ENCODE data around the gene SH3RF1. TPM values are rescaled to one million over a fixed set of nuclear protein-coding genes. Genes with fewer than 3 reads are reported as not detected.

The SH3RF1 gene
- total RNA-seq, 1 experiment from 2014 or later, result 59.5 TPM

DNA sequence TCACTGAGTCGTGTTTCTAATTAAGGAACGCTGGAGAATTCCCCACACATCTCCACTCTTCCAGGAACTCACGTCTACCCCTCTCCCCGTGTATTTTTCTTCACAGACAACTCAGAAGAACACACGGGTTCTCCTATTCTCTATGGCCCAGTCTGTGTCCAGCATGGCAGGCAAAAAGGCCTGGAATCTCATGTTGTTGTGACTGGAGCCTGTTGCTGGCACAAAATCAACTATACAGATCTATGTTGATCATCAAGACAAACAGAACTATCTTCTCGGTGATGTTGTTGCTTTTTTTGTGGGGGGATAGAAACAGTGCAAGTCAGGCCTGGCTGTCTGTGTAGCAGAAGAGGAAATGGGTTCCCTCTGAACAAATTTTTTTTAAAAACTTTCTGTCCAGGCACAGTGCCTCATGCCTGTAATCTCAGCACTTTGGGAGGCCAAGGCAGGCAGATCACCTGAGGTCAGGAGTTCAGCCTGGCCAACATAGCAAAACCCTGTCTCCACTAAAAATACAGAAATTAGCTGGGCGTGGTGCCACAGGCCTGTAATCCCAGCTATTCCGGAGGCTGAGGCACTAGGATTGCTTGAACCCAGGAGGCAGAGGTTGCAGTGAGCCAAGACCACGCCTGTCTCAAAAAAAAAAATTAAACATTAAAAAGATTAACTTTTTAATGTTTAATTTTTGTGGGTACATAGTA, 210.2 kb downstream of the SH3RF1 start:
- no peak overlapping the region for H2AFZ ChIP-seq (ENCODE audit: low read depth, low read length, poor library complexity, severe bottlenecking)
- no peak overlapping the region for H3K9ac ChIP-seq (ENCODE audit: low read length)
- POLR2A ChIA-PET, result no interaction called here

DNA sequence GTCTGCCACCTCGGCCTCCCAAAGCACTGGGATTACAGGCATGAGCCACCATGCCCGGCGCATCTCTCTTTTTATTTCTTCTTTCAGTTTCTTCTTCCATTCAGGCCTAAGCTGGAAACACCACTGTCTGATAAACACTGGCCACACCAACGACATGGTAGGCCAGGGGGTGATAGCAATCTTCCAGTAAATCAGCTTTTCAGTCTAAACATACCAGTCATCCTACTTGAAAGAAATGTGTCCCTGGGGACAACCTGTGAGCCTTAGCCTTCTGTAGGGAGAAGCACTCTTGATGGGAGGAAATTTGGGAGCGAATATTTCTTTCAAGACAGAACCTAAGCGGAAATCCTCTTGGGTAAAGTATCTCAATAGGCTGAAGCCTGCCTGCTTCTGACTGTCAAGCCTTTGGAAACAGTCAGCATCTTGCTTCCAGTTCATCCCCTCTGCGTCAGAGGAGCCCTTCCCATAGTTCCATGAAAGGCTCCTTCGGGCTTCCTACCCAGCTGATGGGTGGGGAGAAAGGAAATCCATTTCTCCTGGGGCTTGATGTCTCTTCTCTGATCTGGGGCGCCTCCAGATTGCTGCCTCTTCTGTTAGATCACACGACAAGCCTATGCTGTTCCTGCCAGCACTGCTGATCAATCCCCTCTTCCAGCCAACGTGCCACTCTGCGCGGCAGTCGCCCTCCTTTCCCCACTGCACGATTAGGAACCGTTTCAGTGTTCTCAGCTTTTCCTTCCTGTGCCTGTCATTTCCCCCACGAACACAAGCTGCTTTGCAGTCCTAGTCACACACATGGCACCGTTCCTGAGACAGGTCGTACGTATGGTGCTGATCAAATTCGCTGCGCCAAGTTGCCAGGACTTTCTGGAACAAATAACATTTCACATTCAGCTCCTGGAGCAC, 211.2 kb downstream of the SH3RF1 start:
- Histone ChIP-seq H4K20me1 (ENCODE audit: insufficient read depth) (no peaks in the 10 kb centered on the region), H3K4me1 (ENCODE audit: control insufficient read depth in 1 of 2, insufficient read depth in 2 of 2, low read length in 2 of 2) (peaks cover 0 to 4% of the 10 kb centered on the region in 2 experiments; a peak in 1 of 4 replicates), H3K27ac (ENCODE audit: low read depth, low read length) (no peak overlapping the region), H2AFZ (ENCODE audit: low read depth, low read length, poor library complexity, severe bottlenecking) (no peak overlapping the region), H3K9ac (ENCODE audit: low read length) (no peak overlapping the region), H3K36me3 (ENCODE audit: control insufficient read depth in 1 of 2, insufficient read depth in 2 of 2, low read length in 2 of 2) (no peaks in the 10 kb centered on the region), H3K4me3 (replicated peaks in 1 of 2; ENCODE audit: low read depth in 1 of 2, low read length in 2 of 2) (no peak overlapping the region), H3K9me3 (ENCODE audit: control insufficient read depth in 1 of 2, insufficient read depth in 1 of 2, low read depth in 1 of 2, low read length in 2 of 2) (no peaks in the 10 kb centered on the region), H3K27me3 (ENCODE audit: insufficient read depth, low read length) (no peaks in the 10 kb centered on the region), H3K4me2 (ENCODE audit: low read length) (no peak overlapping the region), H3K9me2 (ENCODE audit: insufficient read depth) (no peaks in the 10 kb centered on the region), H3K79me2 (ENCODE audit: insufficient read depth, low read length) (no peaks in the 10 kb centered on the region)
- no TSS peak for BruUV-seq (replicated peaks)
- DNase-seq (ENCODE audit: low read depth, low spot score) (no peak), ATAC-seq (no peak)
- ChIA-PET POLR2A (no interaction called here), RAD21 (ENCODE audit: low non-redundant PET in 1 of 2, low total read pairs in 2 of 2, uncharacterized antibody in 2 of 2, unreplicated experiment in 2 of 2) (no interaction called here), CTCF (no interaction called here)
- intact Hi-C loops (cut with micrococcal nuclease), result no loop called here
- TF ChIP-seq, protein P1, sequence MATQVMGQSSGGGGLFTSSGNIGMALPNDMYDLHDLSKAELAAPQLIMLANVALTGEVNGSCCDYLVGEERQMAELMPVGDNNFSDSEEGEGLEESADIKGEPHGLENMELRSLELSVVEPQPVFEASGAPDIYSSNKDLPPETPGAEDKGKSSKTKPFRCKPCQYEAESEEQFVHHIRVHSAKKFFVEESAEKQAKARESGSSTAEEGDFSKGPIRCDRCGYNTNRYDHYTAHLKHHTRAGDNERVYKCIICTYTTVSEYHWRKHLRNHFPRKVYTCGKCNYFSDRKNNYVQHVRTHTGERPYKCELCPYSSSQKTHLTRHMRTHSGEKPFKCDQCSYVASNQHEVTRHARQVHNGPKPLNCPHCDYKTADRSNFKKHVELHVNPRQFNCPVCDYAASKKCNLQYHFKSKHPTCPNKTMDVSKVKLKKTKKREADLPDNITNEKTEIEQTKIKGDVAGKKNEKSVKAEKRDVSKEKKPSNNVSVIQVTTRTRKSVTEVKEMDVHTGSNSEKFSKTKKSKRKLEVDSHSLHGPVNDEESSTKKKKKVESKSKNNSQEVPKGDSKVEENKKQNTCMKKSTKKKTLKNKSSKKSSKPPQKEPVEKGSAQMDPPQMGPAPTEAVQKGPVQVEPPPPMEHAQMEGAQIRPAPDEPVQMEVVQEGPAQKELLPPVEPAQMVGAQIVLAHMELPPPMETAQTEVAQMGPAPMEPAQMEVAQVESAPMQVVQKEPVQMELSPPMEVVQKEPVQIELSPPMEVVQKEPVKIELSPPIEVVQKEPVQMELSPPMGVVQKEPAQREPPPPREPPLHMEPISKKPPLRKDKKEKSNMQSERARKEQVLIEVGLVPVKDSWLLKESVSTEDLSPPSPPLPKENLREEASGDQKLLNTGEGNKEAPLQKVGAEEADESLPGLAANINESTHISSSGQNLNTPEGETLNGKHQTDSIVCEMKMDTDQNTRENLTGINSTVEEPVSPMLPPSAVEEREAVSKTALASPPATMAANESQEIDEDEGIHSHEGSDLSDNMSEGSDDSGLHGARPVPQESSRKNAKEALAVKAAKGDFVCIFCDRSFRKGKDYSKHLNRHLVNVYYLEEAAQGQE (IDR thresholded peaks at IDR 0.05; ENCODE audit: low read depth), result no peak
- TF ChIP-seq POLR2AphosphoS5 (IDR thresholded peaks at IDR 0.05; ENCODE audit: low read depth, low read length) (no peak), YY1 (IDR thresholded peaks at IDR 0.05; ENCODE audit: extremely low read depth, insufficient replicate concordance, low read depth, low read length) (no peak), FOSL1 (IDR thresholded peaks at IDR 0.05; ENCODE audit: low read depth) (no peak), JUND (IDR thresholded peaks at IDR 0.05) (no peak), EZH2 (IDR thresholded peaks at IDR 0.05) (no peak), CEBPB (IDR thresholded peaks at IDR 0.05; ENCODE audit: low read depth) (no peak), ELF1 (IDR thresholded peaks at IDR 0.05; ENCODE audit: borderline replicate concordance, low read depth) (no peak), SP1 (IDR thresholded peaks at IDR 0.05; ENCODE audit: low read depth) (no peak), TCF7L2 (IDR thresholded peaks at IDR 0.05; ENCODE audit: borderline replicate concordance, extremely low read depth, insufficient read depth, insufficient read length) (no peak), POLR2A (IDR thresholded peaks at IDR 0.05; ENCODE audit: borderline replicate concordance, extremely low read depth, insufficient read depth, insufficient read length) (no peak), ZBTB33 (IDR thresholded peaks at IDR 0.05; ENCODE audit: extremely low read depth, insufficient replicate concordance, low read length) (no peak)

More for the DNA sequence above, 210.2 kb downstream of the SH3RF1 start:
- Histone ChIP-seq H3K27ac (ENCODE audit: low read depth, low read length) (no peak overlapping the region), H3K27me3 (ENCODE audit: insufficient read depth, low read length) (no peaks in the 10 kb centered on the region), H3K9me2 (ENCODE audit: insufficient read depth) (no peaks in the 10 kb centered on the region), H3K4me1 (ENCODE audit: control insufficient read depth in 1 of 2, insufficient read depth in 2 of 2, low read length in 2 of 2) (peaks cover 0 to 4% of the 10 kb centered on the region in 2 experiments; a peak in 1 of 4 replicates), H3K79me2 (ENCODE audit: insufficient read depth, low read length) (no peaks in the 10 kb centered on the region), H4K20me1 (ENCODE audit: insufficient read depth) (no peaks in the 10 kb centered on the region), H3K4me3 (replicated peaks in 1 of 2; ENCODE audit: low read depth in 1 of 2, low read length in 2 of 2) (no peak overlapping the region), H3K9me3 (ENCODE audit: control insufficient read depth in 1 of 2, insufficient read depth in 1 of 2, low read depth in 1 of 2, low read length in 2 of 2) (no peaks in the 10 kb centered on the region), H3K36me3 (ENCODE audit: control insufficient read depth in 1 of 2, insufficient read depth in 2 of 2, low read length in 2 of 2) (no peaks in the 10 kb centered on the region), H3K4me2 (ENCODE audit: low read length) (no peak overlapping the region)
- TF ChIP-seq ZFX (IDR thresholded peaks at IDR 0.05) (no peak), SRF (IDR thresholded peaks at IDR 0.05; ENCODE audit: low read depth) (no peak), FOSL1 (IDR thresholded peaks at IDR 0.05; ENCODE audit: low read depth) (no peak)
- RAD21 ChIA-PET (ENCODE audit: low non-redundant PET in 1 of 2, low total read pairs in 2 of 2, uncharacterized antibody in 2 of 2, unreplicated experiment in 2 of 2), result no interaction called here
- intact Hi-C loops (cut with micrococcal nuclease), result no loop called here
- CTCF ChIA-PET, result no interaction called here
- no peak for ATAC-seq
- BruUV-seq (replicated peaks), result no TSS peak
- no peak for DNase-seq (ENCODE audit: low read depth, low spot score)
